ENCODE measurements around the gene ZG16B. TPM values are rescaled to one million over a fixed set of nuclear protein-coding genes. Genes with fewer than 3 reads are reported as not detected.

ZG16B gene
- total and polyA plus RNA-seq, 2 donors (not counting 1 experiment from before 2014, with no cell fraction given) = not detected

DNA sequence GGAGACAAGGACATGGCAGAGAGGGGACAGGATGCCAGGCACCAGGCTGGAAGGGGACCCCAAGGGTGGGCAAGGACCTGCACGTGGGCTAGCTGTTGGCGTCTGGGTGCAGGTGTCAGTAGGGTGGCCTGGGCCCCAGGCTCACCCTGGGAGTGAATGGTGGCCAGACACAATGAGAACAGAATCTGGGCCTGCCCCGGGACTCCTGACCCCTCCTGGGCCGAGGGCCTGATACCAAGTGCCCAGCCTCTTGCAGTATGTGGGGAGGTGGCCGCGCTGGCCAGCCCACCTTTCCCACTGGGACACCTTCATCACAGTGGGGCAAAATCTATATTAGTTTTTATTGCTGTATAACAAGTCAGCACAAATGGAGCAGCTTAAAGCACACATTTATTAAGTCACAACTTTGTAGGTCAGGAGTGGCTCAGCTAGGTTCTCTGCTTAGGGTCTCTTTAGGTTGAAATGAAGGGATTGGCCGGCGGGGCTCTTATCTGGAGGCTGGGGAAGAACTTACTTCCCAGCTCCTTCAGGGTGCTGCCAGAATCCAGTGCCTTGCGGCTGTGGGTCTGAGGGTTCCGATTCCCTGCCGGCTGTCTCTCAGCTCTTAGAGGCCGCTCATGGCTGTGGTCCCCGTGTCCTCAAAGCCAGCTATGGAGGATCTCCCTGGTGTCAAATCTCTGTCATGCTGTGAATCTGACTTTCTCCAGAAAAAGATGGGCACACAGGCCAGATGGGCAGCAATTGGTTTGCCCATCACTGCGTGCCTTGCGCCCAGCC lies 46.3 kb upstream of the ZG16B start:
- ChIA-PET CTCF (no interaction called here), POLR2A (no interaction called here)
- Mint-ChIP-seq H3K27ac (no peak overlapping the region), H3K9me3 (ENCODE audit: insufficient read depth) (no peaks in the 10 kb centered on the region), H3K27me3 (peaks cover 12% of the 10 kb centered on the region), H3K4me1 (peaks cover 9% of the 10 kb centered on the region), H3K4me3 (peak overlapping the region; percentile 39)
- Histone ChIP-seq H3K36me3 (replicated peaks in 1 of 2; ENCODE audit: control extremely low read depth in 1 of 2, control insufficient read depth in 1 of 2, extremely low read depth in 1 of 2, insufficient read depth in 2 of 2, low read length in 1 of 2) (no peaks in the 10 kb centered on the region), H4K20me1 (ENCODE audit: control insufficient read depth, insufficient read depth, low read length, poor library complexity, severe bottlenecking) (no peaks in the 10 kb centered on the region), H3K4me1 (ENCODE audit: control insufficient read depth in 2 of 2, insufficient read depth in 2 of 2, low read length in 2 of 2) (peaks cover 7 to 23% of the 10 kb centered on the region in 2 donors), H3K79me2 (ENCODE audit: control insufficient read depth, insufficient read depth, low read length) (peaks cover 4% of the 10 kb centered on the region), H2AFZ (ENCODE audit: insufficient read depth, low read depth, low read length, poor library complexity, severe bottlenecking) (no peak overlapping the region), H3K27ac (ENCODE audit: low read length in 2 of 2) (no peak overlapping the region), H3K27me3 (replicated peaks in 1 of 4; ENCODE audit: control extremely low read depth in 1 of 4, control insufficient read depth in 3 of 4, insufficient read depth in 4 of 4, low read length in 3 of 4) (peaks cover 0 to 31% (median 6%) of the 10 kb centered on the region in 4 experiments), H3K4me2 (replicated peaks; ENCODE audit: low read depth, low read length, poor library complexity, severe bottlenecking) (no peak overlapping the region), H3K9me3 (ENCODE audit: control extremely low read depth in 1 of 3, control insufficient read depth in 2 of 3, insufficient read depth in 1 of 3, low read length in 2 of 3) (peaks cover 0 to 6% (median 0%) of the 10 kb centered on the region in 3 donors), H3K9ac (ENCODE audit: low read length) (no peak overlapping the region), H3K4me3 (ENCODE audit: control extremely low read depth in 1 of 5, extremely low read depth in 1 of 5, insufficient read depth in 1 of 5, low read depth in 2 of 5, low read length in 4 of 5) (no peak overlapping the region)
- no peak for TF ChIP-seq EZH2 (IDR thresholded peaks at IDR 0.05; ENCODE audit: borderline replicate concordance, insufficient read depth, low read depth, low read length, poor library complexity, severe bottlenecking)
- TF ChIP-seq, protein P1, sequence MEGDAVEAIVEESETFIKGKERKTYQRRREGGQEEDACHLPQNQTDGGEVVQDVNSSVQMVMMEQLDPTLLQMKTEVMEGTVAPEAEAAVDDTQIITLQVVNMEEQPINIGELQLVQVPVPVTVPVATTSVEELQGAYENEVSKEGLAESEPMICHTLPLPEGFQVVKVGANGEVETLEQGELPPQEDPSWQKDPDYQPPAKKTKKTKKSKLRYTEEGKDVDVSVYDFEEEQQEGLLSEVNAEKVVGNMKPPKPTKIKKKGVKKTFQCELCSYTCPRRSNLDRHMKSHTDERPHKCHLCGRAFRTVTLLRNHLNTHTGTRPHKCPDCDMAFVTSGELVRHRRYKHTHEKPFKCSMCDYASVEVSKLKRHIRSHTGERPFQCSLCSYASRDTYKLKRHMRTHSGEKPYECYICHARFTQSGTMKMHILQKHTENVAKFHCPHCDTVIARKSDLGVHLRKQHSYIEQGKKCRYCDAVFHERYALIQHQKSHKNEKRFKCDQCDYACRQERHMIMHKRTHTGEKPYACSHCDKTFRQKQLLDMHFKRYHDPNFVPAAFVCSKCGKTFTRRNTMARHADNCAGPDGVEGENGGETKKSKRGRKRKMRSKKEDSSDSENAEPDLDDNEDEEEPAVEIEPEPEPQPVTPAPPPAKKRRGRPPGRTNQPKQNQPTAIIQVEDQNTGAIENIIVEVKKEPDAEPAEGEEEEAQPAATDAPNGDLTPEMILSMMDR (IDR thresholded peaks at IDR 0.05) = no peak
- intact Hi-C loops (cut with micrococcal nuclease) = no loop called here
- DNase-seq (no peak), ATAC-seq (ENCODE audit: low read depth) (no peak)
- 97% methylated on average over 11 of the region's 15 CpGs for WGBS (ENCODE audit: insufficient coverage)
